GM18867 (cell line): ENCODE measurements around the gene GPR162.
"Not testable (repeated sequence)": the region's sequence is repeated elsewhere in the genome, so short reads cannot be mapped to it uniquely, and the experiment has no call there.

ENCODE experiments used
- ATAC-seq: cut with Tn5 transposase; IDR thresholded peaks from one replicate; pipeline ENCODE4 v1.9.1; 2021; ENCODE audit warnings: mild to moderate bottlenecking, moderate library complexity; ENCODE audit not compliant: unreplicated experiment

The GPR162 gene

GRCh38 chr12:6872073-6873048 is 50.7 kb downstream of the GPR162 start:
- peak; percentile 25 for ATAC-seq

GRCh38 chr12:6873094-6874014 is 51.7 kb downstream of the GPR162 start, which contains the start of gene SPSB2:
SPSB2 (minus strand) TSS chr12:6873303; CDS start chr12:6872901, 402 bp downstream.
- peak; percentile 71 for ATAC-seq

GRCh38 chr12:6874015-6874368 is 52.4 kb downstream of the GPR162 start:
- ATAC-seq, result not testable (repeated sequence)
